A549 (cell line): ENCODE results near the gene RUNX2. TPM values are rescaled to one million over a fixed set of nuclear protein-coding genes. Genes with fewer than 3 reads are reported as not detected.

ENCODE experiments used
- ATAC-seq, 2 experiments: fragments of 200-7000 bp in 1 of 2; fragments of >200 bp in 1 of 2; cut with Nextera tagmentation in 1 of 2; cut with Tn5 transposase in 1 of 2; 3 replicates each; pipeline versions ENCODE4 v1.8.0 to v1.9.1; 2018 to 2020; ENCODE audit warnings: mild to moderate bottlenecking in 1 of 2, moderate library complexity in 1 of 2
- CTCF ChIA-PET: fragments of 300-600 bp; sonication (Branson Sonifier 250); formaldehyde crosslinking; extraction: SDS; loops from one replicate; lab custom pipeline; 2021; ENCODE audit warnings: antibody characterized with exemption, inconsistent platforms; lab: Yijun Ruan, JAX
- POLR2A ChIA-PET: fragments of 350-600 bp; formaldehyde crosslinking; extraction: SDS; loops from one replicate; lab custom pipeline; 2021; ENCODE audit warnings: antibody characterized with exemption, inconsistent platforms; lab: Yijun Ruan, JAX
- DNase-seq, 2 experiments: peaks; one replicate each; pipeline versions ENCODE4 v3.0.0 to v3.0.0-alpha.2; 2011 to 2016; ENCODE audit warnings: low read depth in 1 of 2, low spot score in 1 of 2
- FAIRE-seq: peaks from 2 replicates; lab custom pipeline; 2011; peaks lifted over from hg19 to GRCh38; lab: Jason Lieb, UNC
- H3K27ac ChIP-seq, 2 experiments: fragments of >200 bp; sonication (Bioruptor Twin); formaldehyde crosslinking; 3 replicates each; pipeline ENCODE4 v1.5.1; 2016 to 2017
- H3K4me1 ChIP-seq: fragments of >200 bp; sonication (Bioruptor Twin); formaldehyde crosslinking; 3 replicates; pipeline ENCODE4 v1.6.1; 2016
- H3K4me2 ChIP-seq: fragments of >200 bp; sonication (Bioruptor Twin); formaldehyde crosslinking; 3 replicates; pipeline ENCODE4 v1.6.1; 2016
- H3K4me3 ChIP-seq: fragments of >200 bp; sonication (Bioruptor Twin); formaldehyde crosslinking; 3 replicates; pipeline ENCODE4 v1.5.1; 2016
- H3K9me3 ChIP-seq: fragments of >200 bp; sonication (Bioruptor Twin); formaldehyde crosslinking; 3 replicates; pipeline ENCODE4 v1.6.1; 2016
- ATOH8 ChIP-seq: fragments of 250-450 bp; sonication (Bioruptor Pico); IDR thresholded peaks from 2 replicates; pipeline ENCODE4 v1.5.0; 2020; ENCODE audit warnings: low read depth, mild to moderate bottlenecking, moderate library complexity
- CBX2 ChIP-seq: fragments of 200-600 bp; sonication (generic); IDR thresholded peaks from 2 replicates; pipeline ENCODE4 v1.6.1; 2016; ENCODE audit warnings: low read depth, mild to moderate bottlenecking, borderline replicate concordance
- CBX8 ChIP-seq: fragments of 200-600 bp; sonication (generic); IDR thresholded peaks from 2 replicates; pipeline ENCODE4 v1.6.1; 2016
- CHD4 ChIP-seq: fragments of 200-600 bp; sonication (generic); IDR thresholded peaks from 2 replicates; pipeline ENCODE4 v1.6.1; 2016; ENCODE audit warnings: antibody characterized with exemption, mild to moderate bottlenecking, borderline replicate concordance
- CTCF ChIP-seq: fragments of >200 bp; sonication (Bioruptor Twin); formaldehyde crosslinking; IDR thresholded peaks from 3 replicates; pipeline ENCODE4 v1.5.1; 2016
- EHF ChIP-seq: fragments of 250-450 bp; sonication (Bioruptor Pico); IDR thresholded peaks from 2 replicates; pipeline ENCODE4 v1.5.0; 2020; ENCODE audit warnings: mild to moderate bottlenecking
- EHMT2 ChIP-seq: fragments of 200-600 bp; sonication (generic); IDR thresholded peaks from 2 replicates; pipeline ENCODE4 v1.6.1; 2016; ENCODE audit warnings: antibody characterized with exemption, low read depth, mild to moderate bottlenecking, moderate library complexity
- ESRRA ChIP-seq: fragments of 150-350 bp; IDR thresholded peaks from 2 replicates; pipeline ENCODE4 v1.6.1; 2014; ENCODE audit warnings: mild to moderate bottlenecking, low read length, borderline replicate concordance
- FOSL2 ChIP-seq, 2 experiments: fragments of 450-650 bp in 1 of 2; fragments of >200 bp in 1 of 2; sonication (Bioruptor Twin) in 1 of 2; formaldehyde crosslinking; IDR thresholded peaks; 2 replicates each; pipeline versions ENCODE4 v1.5.0 to v1.6.1; 2016 to 2020; ENCODE audit warnings: mild to moderate bottlenecking in 1 of 2, moderate library complexity in 1 of 2
- FOXS1 ChIP-seq: fragments of 250-450 bp; sonication (Bioruptor Pico); IDR thresholded peaks from 2 replicates; pipeline ENCODE4 v1.5.0; 2020; ENCODE audit warnings: mild to moderate bottlenecking, moderate library complexity
- GATA3 ChIP-seq: IDR thresholded peaks from 2 replicates; pipeline ENCODE4 v1.6.1; 2012; ENCODE audit warnings: borderline replicate concordance
- HDAC2 ChIP-seq: fragments of 200-600 bp; sonication (generic); IDR thresholded peaks from 2 replicates; pipeline ENCODE4 v1.6.1; 2016
- HMGXB4 ChIP-seq: fragments of 250-450 bp; sonication (Bioruptor Pico); IDR thresholded peaks from 2 replicates; pipeline ENCODE4 v1.5.0; 2021; ENCODE audit warnings: mild to moderate bottlenecking, moderate library complexity, borderline replicate concordance
- HOXB13 ChIP-seq: fragments of 250-450 bp; sonication (Bioruptor Pico); IDR thresholded peaks from 2 replicates; pipeline ENCODE4 v1.5.0; 2020; ENCODE audit warnings: low read depth, mild to moderate bottlenecking, moderate library complexity
- HOXB5 ChIP-seq: fragments of 250-450 bp; sonication (Bioruptor Pico); IDR thresholded peaks from 2 replicates; pipeline ENCODE4 v1.5.0; 2020; ENCODE audit warnings: mild to moderate bottlenecking, moderate library complexity
- JUN ChIP-seq, 2 experiments: fragments of >200 bp; sonication (Bioruptor Twin); formaldehyde crosslinking; IDR thresholded peaks; 2 replicates in 1 of 2; 3 replicates in 1 of 2; pipeline ENCODE4 v1.6.1; 2016 to 2017
- NFE2L2 ChIP-seq: fragments of 150-350 bp; conservative IDR thresholded peaks from 2 replicates; pipeline ENCODE4 v1.6.1; 2014; ENCODE audit warnings: low read length
- NR3C1 ChIP-seq: fragments of >200 bp; sonication (Bioruptor Twin); formaldehyde crosslinking; IDR thresholded peaks from 3 replicates; pipeline ENCODE4 v1.6.1; 2017
- PHF8 ChIP-seq: fragments of 200-600 bp; sonication (generic); IDR thresholded peaks from 2 replicates; pipeline ENCODE4 v1.6.1; 2016; ENCODE audit warnings: low read depth, mild to moderate bottlenecking, antibody characterized with exemption, moderate library complexity, borderline replicate concordance
- RAD21 ChIP-seq, 2 experiments: fragments of >200 bp in 1 of 2; sonication (Bioruptor Twin) in 1 of 2; formaldehyde crosslinking in 1 of 2; IDR thresholded peaks in 1 of 2; conservative IDR thresholded peaks in 1 of 2; 2 replicates in 1 of 2; 3 replicates in 1 of 2; pipeline ENCODE4 v1.6.1; 2012 to 2018; ENCODE audit warnings: inconsistent platforms in 1 of 2
- RFX5 ChIP-seq: fragments of 450-650 bp; IDR thresholded peaks from 2 replicates; pipeline ENCODE4 v1.7.1; 2014; ENCODE audit warnings: antibody characterized with exemption, mild to moderate bottlenecking, moderate library complexity
- SREBF2 ChIP-seq: fragments of 450-650 bp; IDR thresholded peaks from 2 replicates; pipeline ENCODE4 v1.6.1; 2014; ENCODE audit warnings: mild to moderate bottlenecking, moderate library complexity
- TP53 ChIP-seq: fragments of 250-450 bp; sonication (Bioruptor Pico); IDR thresholded peaks from 2 replicates; pipeline ENCODE4 v1.5.0; 2021; ENCODE audit warnings: mild to moderate bottlenecking, moderate library complexity
- ZSCAN20 ChIP-seq: fragments of 250-450 bp; sonication (Bioruptor Pico); IDR thresholded peaks from 2 replicates; pipeline ENCODE4 v1.8.0; 2022; ENCODE audit warnings: mild to moderate bottlenecking, moderate library complexity
- WGBS: methylation state at CpG from one replicate; pipeline ENCODE4 v1.1.6; 2017; ENCODE audit errors: missing lambda C conversion rate; 5-methylcytosine and 5-hydroxymethylcytosine counted together
- polyA plus RNA-seq, 4 experiments: library from polyadenylated mRNA; depleted of rRNA in 3 of 4; stranded (reverse); fragments of >200 nt; fragmentation: RNase III in 1 of 4; extraction: RNeasy Plus Mini Kit Qiagen cat#74134 plus additional on column Dnase treatment in 1 of 4; gene quantifications; 2 replicates in 3 of 4; 3 replicates in 1 of 4; pipeline ENCODE4 v1.2.3, GENCODE V29; 2011 to 2017
- TF ChIP-seq, protein P1 (sequence below): fragments of >200 bp; sonication (Bioruptor Twin); formaldehyde crosslinking; IDR thresholded peaks from 2 replicates; pipeline ENCODE4 v1.6.1; 2016

Gene RUNX2
- polyA plus RNA-seq, 2 of the 4 experiments (the other 2 are of a cell fraction) = 0.13 to 0.83 TPM

DNA sequence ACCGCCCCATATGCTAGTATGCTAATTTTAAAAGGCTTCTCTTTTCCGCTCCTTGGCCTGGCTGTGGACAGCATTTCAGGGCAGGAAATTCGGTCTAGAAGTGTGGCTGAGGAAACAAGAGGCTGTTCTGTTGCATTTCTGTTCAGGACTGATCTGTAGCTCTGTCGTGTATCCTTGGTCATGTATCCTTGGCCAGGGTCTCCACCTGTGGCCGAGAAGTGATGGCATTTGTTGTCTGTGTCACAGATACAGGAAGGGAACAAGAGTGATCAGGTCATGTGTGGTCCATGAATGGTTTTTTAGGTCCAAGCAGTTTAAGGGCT, 350.1 kb downstream of the RUNX2 start:
- peaks cover 10% of the 10 kb centered on the region; the same call in 1 of the 3 replicates for H3K9me3 ChIP-seq
- no peaks in the 10 kb centered on the region for H3K4me1 ChIP-seq
- FAIRE-seq (no peak), DNase-seq (no peak), ATAC-seq (no peak)
- no peak overlapping the region for H3K4me2 ChIP-seq
- CTCF ChIA-PET = interaction anchor here (1.5 kb wide), 1 partner anchor 11 kb away, joined by 4 read pairs; no protein-coding TSS in a partner anchor
- WGBS = 61% methylated on average over 5 of the region's 5 CpGs
- H3K27ac ChIP-seq = no peak overlapping the region
- H3K4me3 ChIP-seq = no peak overlapping the region
- no peak for TF ChIP-seq HOXB13 (CRISPR knock-in tag)
- TF ChIP-seq FOXS1 = no peak
- TF ChIP-seq EHMT2 = no peak
- TF ChIP-seq HOXB5 (CRISPR knock-in tag) = no peak
- no peak for TF ChIP-seq HDAC2
- no peak for TF ChIP-seq RAD21 (conservative IDR thresholded peaks at IDR 0.05 in 1 of 2, IDR thresholded peaks at IDR 0.05 in 1 of 2)
- no peak for TF ChIP-seq CTCF
- TF ChIP-seq, protein P1, sequence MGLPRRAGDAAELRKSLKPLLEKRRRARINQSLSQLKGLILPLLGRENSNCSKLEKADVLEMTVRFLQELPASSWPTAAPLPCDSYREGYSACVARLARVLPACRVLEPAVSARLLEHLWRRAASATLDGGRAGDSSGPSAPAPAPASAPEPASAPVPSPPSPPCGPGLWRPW = no peak
- no peak for TF ChIP-seq ZSCAN20 (CRISPR knock-in tag)
- no peak for TF ChIP-seq JUN (IDR thresholded peaks at IDR 0.05)
- no peak for TF ChIP-seq ESRRA
- TF ChIP-seq CBX8 = no peak
- no peak for TF ChIP-seq SREBF2
- TF ChIP-seq HMGXB4 (CRISPR knock-in tag) = no peak
- no peak for TF ChIP-seq GATA3
- TF ChIP-seq FOSL2 (IDR thresholded peaks at IDR 0.05) = no peak
- TF ChIP-seq FOSL2 (CRISPR knock-in tag; IDR thresholded peaks at IDR 0.05) = no peak
- no peak for TF ChIP-seq NR3C1
- TF ChIP-seq ATOH8 (CRISPR knock-in tag) = no peak
- no peak for TF ChIP-seq PHF8
- TF ChIP-seq EHF (CRISPR knock-in tag) = no peak
- POLR2A ChIA-PET = no interaction called here

GRCh38 chr6:45679163-45679562, 351.0 kb downstream of the RUNX2 start:
- no peak for FAIRE-seq
- CTCF ChIA-PET = interaction anchor here (1.2 to 1.5 kb wide), 2 partner anchors 12 to 35 kb away, joined by 3 to 4 read pairs; no protein-coding TSS in a partner anchor
- POLR2A ChIA-PET = no interaction called here
- no peaks in the 10 kb centered on the region for H3K4me1 ChIP-seq
- no peak for DNase-seq
- TF ChIP-seq TP53 (CRISPR knock-in tag) = no peak
- TF ChIP-seq HOXB13 (CRISPR knock-in tag) = no peak
- TF ChIP-seq CBX2 = no peak
- no peak for TF ChIP-seq NFE2L2
- TF ChIP-seq RFX5 = no peak
- TF ChIP-seq CHD4 = no peak
- no peak overlapping the region for H3K4me2 ChIP-seq
- H3K27ac ChIP-seq = no peak overlapping the region
- ATAC-seq = no peak
- peaks cover 10% of the 10 kb centered on the region; the same call in 1 of the 3 replicates for H3K9me3 ChIP-seq
- H3K4me3 ChIP-seq = no peak overlapping the region
- WGBS = 33% methylated on average over 5 of the region's 5 CpGs
